RWPE2 (cell line): Measurements from ENCODE around the gene ZKSCAN3.

Experiments
- ATAC-seq: fragments of 200-7000 bp; cut with Tn5 transposase; 3 replicates; pipeline ENCODE4 v1.9.1; 2021; ENCODE audit warnings: low read depth
- DNase-seq: peaks from one replicate; pipeline ENCODE4 v3.0.0-alpha.2; 2020; ENCODE audit warnings: low spot score
- H3K27ac ChIP-seq: fragments of 450-650 bp; 2 replicates; pipeline ENCODE4 v1.5.1; 2017; ENCODE audit warnings: mild to moderate bottlenecking; ENCODE audit not compliant: poor library complexity, severe bottlenecking
- H3K27me3 ChIP-seq: fragments of 250-450 bp; sonication (Bioruptor Pico); 2 replicates; pipeline ENCODE4 v1.5.1; 2021; ENCODE audit warnings: mild to moderate bottlenecking, moderate library complexity; ENCODE audit not compliant: insufficient read depth, poor library complexity, severe bottlenecking
- H3K36me3 ChIP-seq: fragments of 250-450 bp; sonication (Bioruptor Pico); 2 replicates; pipeline ENCODE4 v1.5.1; 2020; ENCODE audit warnings: low read depth, mild to moderate bottlenecking, moderate library complexity
- H3K4me1 ChIP-seq: fragments of 250-450 bp; sonication (Bioruptor Pico); 2 replicates; pipeline ENCODE4 v1.5.1; 2021; ENCODE audit warnings: mild to moderate bottlenecking, moderate library complexity; ENCODE audit not compliant: insufficient read depth, poor library complexity, severe bottlenecking
- H3K4me3 ChIP-seq: fragments of 250-450 bp; sonication (Bioruptor Pico); 2 replicates; pipeline ENCODE4 v1.5.1; 2021; ENCODE audit warnings: mild to moderate bottlenecking, moderate library complexity; ENCODE audit not compliant: severe bottlenecking
- H3K9me3 ChIP-seq: fragments of 250-450 bp; sonication (Bioruptor Pico); 2 replicates; pipeline ENCODE4 v1.5.1; 2021; ENCODE audit warnings: mild to moderate bottlenecking, moderate library complexity; ENCODE audit not compliant: severe bottlenecking
- TF ChIP-seq, protein P1 (sequence below): fragments of 450-650 bp; IDR thresholded peaks from one replicate; pipeline ENCODE4 v1.5.1; 2017; ENCODE audit warnings: mild to moderate bottlenecking, moderate library complexity; ENCODE audit not compliant: poor library complexity, severe bottlenecking

ZKSCAN3 gene

GRCh38 chr6:28373925-28374324, 24.2 kb downstream of the ZKSCAN3 start:
- Histone ChIP-seq H3K27ac (no peak overlapping the region), H3K36me3 (peaks cover 21% of the 10 kb centered on the region), H3K27me3 (no peaks in the 10 kb centered on the region), H3K4me3 (no peak overlapping the region), H3K9me3 (peaks cover 6% of the 10 kb centered on the region), H3K4me1 (no peaks in the 10 kb centered on the region)
- no peak for DNase-seq
- TF ChIP-seq, protein P1, sequence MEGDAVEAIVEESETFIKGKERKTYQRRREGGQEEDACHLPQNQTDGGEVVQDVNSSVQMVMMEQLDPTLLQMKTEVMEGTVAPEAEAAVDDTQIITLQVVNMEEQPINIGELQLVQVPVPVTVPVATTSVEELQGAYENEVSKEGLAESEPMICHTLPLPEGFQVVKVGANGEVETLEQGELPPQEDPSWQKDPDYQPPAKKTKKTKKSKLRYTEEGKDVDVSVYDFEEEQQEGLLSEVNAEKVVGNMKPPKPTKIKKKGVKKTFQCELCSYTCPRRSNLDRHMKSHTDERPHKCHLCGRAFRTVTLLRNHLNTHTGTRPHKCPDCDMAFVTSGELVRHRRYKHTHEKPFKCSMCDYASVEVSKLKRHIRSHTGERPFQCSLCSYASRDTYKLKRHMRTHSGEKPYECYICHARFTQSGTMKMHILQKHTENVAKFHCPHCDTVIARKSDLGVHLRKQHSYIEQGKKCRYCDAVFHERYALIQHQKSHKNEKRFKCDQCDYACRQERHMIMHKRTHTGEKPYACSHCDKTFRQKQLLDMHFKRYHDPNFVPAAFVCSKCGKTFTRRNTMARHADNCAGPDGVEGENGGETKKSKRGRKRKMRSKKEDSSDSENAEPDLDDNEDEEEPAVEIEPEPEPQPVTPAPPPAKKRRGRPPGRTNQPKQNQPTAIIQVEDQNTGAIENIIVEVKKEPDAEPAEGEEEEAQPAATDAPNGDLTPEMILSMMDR = no peak
- no peak for ATAC-seq

GRCh38 chr6:28377879-28378278, 28.1 kb downstream of the ZKSCAN3 start:
- TF ChIP-seq, protein P1 = no peak
- DNase-seq (no peak), ATAC-seq (no peak)
- Histone ChIP-seq H3K4me1 (peaks cover 5% of the 10 kb centered on the region), H3K36me3 (peaks cover 56% of the 10 kb centered on the region), H3K9me3 (peaks cover 14% of the 10 kb centered on the region), H3K27me3 (no peaks in the 10 kb centered on the region), H3K27ac (no peak overlapping the region), H3K4me3 (no peak overlapping the region)

DNA sequence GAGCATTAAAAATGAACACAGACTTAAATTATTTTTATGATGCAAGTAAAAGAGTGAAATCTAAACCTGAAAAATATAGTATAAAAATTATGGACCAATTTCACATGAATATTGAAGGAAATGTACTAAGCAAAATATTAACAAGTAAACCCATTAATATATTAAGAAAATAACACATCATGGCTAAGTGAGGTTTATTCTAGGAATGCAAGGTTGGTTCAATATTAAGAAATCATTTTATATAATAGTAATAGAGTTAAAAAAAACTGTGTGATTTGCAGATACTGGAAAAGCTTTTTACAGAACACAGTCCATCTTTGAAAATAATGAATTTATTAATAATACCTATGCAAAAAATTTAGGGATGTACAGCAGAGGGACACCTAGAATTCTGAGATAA, 28.9 kb downstream of the ZKSCAN3 start:
- Histone ChIP-seq H3K4me3 (no peak overlapping the region), H3K4me1 (peaks cover 6% of the 10 kb centered on the region), H3K36me3 (peaks cover 57% of the 10 kb centered on the region), H3K9me3 (peaks cover 14% of the 10 kb centered on the region), H3K27me3 (no peaks in the 10 kb centered on the region), H3K27ac (no peak overlapping the region)
- TF ChIP-seq, protein P1 = no peak
- ATAC-seq (no peak), DNase-seq (no peak)

- DNase-seq (no peak), ATAC-seq (no peak)
- H3K36me3 ChIP-seq = peaks cover 73% of the 10 kb centered on the region
- no peak overlapping the region for H3K4me3 ChIP-seq
- H3K9me3 ChIP-seq = peaks cover 14% of the 10 kb centered on the region
- no peak overlapping the region for H3K27ac ChIP-seq
- TF ChIP-seq, protein P1 = no peak
- H3K27me3 ChIP-seq = no peaks in the 10 kb centered on the region
- H3K4me1 ChIP-seq = peaks cover 10% of the 10 kb centered on the region
These were observed 30.6 kb downstream of the ZKSCAN3 start for GRCh38 chr6:28380381-28380780.

DNA sequence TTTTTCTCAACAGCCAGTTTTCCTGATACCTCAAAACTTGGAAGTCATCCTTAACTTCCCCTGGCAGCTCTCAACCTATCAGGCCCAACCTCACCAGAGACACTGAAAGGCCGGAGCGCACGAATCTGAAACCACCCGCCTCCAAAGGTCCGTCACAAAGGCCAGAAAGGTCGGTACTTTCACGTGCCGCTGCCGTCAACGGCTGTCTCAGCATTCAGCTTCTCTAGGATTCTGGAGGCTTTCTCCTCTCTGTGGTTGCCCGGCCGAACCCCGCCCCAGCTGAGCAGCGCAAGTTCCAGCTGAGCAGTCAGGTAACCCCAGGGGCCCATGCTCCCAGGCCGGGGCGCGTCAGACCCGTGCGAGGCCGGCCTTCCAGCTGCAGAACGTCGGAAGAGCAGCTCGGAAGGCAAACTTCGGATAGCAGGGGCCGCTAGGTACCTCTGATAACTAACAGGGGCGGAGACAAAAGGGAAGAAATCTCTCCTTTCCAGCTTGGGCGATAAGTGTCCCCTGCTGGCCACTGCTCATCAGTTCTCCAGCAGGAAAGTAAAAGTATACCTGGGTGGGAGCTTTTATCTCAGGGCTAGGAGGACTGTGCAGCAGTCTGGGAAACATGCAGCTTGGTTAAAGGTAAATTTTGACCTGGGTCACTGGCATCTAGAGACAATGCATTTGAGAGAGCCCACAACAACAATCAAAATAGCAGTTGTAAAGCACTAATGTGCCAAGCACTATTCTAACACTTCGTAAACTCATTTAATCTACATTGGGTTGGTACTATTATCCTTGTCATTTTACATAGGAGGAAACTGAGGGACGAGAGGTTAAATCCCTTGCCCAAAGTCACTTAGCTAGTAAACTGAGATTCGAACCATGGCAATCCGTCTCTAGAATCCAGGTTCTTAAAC, 33.7 kb downstream of the ZKSCAN3 start:
- Histone ChIP-seq H3K36me3 (peaks cover 82% of the 10 kb centered on the region), H3K27me3 (no peaks in the 10 kb centered on the region), H3K4me3 (peak overlapping the region; percentile 47), H3K27ac (peak overlapping the region; percentile 15), H3K4me1 (peaks cover 10% of the 10 kb centered on the region), H3K9me3 (peaks cover 12% of the 10 kb centered on the region)
- peak; percentile 81 for DNase-seq
- TF ChIP-seq, protein P1 = peak; percentile 73
- ATAC-seq = peak; percentile 95
